GM19468 (cell line): ENCODE results near the gene CBARP.

Source experiments
- ATAC-seq: cut with Tn5 transposase; IDR thresholded peaks from one replicate; pipeline ENCODE4 v1.9.1; 2021; ENCODE audit warnings: mild to moderate bottlenecking, moderate library complexity, moderate number of reproducible peaks; ENCODE audit not compliant: unreplicated experiment; ENCODE audit errors: extremely low read depth

CBARP gene

GRCh38 chr19:1229924-1230782 lies 7.7 kb downstream of the CBARP start:
- ATAC-seq = no peak

GRCh38 chr19:1229056-1229923 lies 8.5 kb downstream of the CBARP start:
- no peak for ATAC-seq

- ATAC-seq = no peak
Observed at GRCh38 chr19:1228161-1228957, 9.4 kb downstream of the CBARP start.

DNA sequence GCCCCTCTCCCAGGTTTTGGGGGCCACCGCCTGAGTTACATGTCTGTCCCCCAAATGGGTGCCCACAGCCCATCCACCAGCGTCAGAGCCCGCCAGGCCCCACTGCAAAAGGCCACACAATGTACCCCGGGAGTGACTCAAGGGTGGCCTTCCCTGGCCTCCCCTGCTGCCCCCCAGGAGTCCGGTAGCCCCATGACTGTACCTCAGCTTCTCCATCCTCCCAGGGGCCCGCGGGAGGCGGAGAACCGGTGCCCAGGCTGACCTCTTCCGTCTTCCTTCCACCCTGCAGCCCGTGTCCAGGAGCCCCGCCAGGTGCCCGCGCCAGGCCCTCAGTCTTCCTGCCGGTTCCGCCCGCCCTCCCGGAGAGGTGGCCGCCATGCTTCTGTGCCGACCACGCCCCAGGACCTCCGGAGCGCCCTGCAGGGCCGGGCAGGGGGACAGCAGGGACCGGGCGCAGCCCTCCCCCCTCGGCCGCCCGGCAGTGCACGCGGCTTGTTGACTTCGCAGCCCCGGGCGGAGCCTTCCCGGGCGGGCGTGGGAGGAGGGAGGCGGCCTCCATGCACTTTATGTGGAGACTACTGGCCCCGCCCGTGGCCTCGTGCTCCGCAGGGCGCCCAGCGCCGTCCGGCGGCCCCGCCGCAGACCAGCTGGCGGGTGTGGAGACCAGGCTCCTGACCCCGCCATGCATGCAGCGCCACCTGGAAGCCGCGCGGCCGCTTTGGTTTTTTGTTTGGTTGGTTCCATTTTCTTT lies 10.3 kb downstream of the CBARP start:
- ATAC-seq = no peak

DNA sequence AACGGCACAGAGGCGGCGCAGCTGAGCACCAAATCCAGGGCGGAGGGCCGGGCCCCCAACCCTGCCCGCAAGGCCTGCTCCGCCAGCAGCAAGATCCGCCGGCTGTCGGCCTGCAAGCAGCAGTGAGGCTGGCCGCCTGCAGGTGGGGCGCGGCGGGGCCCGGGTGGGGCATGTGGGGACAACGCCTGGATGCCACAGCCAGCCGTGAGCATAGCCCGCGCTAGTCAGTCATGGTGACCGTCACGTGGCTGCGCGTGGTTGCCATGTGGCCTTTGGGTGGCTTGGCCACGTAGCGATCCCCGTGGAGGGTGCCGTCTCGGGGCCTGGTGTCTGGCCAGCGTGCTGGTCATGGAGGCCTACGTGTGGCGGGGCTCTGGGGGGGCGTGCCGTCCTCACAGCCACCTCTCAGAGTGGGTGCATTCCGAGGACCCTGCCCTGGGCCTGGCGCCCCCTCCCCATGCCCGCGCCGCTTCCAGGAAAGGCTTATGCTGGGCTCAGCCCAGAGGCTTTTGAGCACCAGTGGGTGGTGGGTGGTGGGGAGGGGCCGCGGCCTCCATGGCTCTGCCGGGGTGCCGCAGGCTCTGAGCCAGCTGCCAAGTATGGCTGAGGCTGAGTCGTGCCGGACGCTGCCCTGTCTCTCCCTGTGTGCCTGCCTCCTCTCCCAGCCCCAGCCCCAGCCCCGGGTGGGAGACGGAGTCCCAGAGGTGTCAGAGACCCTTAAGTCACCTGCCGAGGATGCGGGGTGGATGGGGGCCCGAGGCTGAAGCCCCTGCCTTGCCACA lies 11.1 kb downstream of the CBARP start:
- ATAC-seq = no peak

GRCh38 chr19:1226227-1226518 lies 11.6 kb downstream of the CBARP start:
- no peak for ATAC-seq

- ATAC-seq = no peak
Observed at GRCh38 chr19:1225440-1226226, 12.2 kb downstream of the CBARP start.

DNA sequence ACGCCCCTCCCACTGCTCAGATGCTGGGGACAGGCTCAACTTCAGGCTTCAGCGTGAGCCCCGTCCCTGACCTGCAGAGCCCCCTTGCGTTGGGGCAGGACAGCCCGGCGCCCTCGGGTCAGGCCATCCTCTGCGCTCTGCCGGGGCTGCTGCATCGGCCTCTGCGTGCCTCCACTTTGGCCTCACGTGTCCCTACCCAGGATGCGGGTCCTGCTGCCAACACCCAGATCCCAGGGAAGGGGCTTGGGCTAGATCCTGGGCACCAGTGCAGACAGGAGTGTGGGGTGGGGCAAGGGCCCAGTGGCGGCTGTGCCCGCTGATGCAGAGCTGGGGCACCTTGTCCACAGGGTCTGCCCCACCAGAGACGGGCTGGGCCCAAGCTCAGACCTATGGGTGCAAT lies 13.0 kb downstream of the CBARP start:
- no peak for ATAC-seq

GRCh38 chr19:1224047-1224825 lies 13.6 kb downstream of the CBARP start:
- no peak for ATAC-seq

DNA sequence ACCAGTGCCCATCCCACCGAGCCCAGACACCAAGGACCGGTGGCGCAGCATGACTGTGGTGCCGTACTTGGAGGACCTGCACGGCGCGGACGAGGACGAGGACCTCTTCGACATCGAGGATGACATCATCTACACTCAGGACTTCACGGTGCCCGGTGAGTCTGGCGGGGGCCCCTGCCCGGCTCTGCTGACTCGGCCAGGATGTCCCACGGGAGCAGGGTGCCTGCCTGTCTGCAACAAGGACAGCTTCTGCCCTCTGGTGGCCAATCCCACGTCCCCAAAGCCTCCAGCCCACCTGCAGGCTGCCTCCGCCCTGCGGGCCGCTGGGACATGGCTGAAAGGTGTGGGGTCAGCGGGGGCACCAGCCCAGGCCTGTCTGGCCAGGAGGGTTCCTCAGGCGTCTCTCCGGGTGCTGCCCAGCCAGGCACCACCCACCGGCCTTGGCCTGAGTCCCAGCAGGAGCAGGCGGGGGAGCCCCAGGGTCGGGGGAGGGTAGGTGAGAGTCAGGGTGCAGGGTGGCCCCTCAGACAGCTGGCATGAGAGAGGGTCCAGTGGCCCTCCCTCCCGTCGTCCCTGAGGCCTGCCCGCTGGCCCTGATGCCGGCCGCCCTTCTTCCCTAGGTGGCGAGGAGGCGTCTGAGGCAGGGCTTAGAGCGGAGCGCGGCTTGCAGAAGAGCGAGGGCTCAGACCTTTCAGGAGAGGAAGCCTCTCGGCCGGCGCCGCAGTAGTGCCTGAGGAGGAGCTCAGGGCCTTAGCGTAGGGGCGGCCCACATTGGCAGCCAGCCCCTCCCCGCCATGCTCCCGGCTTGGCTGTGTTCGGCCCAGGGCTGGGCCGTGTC lies 14.6 kb downstream of the CBARP start:
- ATAC-seq = no peak

DNA sequence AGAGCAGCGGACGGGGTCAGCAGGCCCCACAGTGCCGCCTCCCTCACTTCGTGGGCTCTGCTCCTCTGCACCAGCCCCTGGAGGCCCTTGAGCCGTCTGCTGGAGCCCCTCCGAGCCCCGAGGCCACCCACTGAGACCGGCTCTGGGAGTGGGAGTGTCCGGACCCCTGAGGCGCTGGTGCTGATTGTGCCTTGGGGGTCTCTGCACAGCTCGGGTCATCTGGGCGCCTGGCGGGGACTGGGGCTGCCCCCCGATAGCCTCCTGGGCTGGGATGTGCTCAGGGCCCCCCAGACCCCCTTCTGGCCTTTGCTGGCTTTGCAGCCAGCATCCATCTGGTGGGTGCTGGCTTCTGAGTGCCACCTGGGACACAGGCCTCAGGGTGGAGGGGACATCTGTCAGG lies 15.4 kb downstream of the CBARP start:
- no peak for ATAC-seq

- ATAC-seq = no peak
Observed at GRCh38 chr19:1221904-1222255, 15.9 kb downstream of the CBARP start.

DNA sequence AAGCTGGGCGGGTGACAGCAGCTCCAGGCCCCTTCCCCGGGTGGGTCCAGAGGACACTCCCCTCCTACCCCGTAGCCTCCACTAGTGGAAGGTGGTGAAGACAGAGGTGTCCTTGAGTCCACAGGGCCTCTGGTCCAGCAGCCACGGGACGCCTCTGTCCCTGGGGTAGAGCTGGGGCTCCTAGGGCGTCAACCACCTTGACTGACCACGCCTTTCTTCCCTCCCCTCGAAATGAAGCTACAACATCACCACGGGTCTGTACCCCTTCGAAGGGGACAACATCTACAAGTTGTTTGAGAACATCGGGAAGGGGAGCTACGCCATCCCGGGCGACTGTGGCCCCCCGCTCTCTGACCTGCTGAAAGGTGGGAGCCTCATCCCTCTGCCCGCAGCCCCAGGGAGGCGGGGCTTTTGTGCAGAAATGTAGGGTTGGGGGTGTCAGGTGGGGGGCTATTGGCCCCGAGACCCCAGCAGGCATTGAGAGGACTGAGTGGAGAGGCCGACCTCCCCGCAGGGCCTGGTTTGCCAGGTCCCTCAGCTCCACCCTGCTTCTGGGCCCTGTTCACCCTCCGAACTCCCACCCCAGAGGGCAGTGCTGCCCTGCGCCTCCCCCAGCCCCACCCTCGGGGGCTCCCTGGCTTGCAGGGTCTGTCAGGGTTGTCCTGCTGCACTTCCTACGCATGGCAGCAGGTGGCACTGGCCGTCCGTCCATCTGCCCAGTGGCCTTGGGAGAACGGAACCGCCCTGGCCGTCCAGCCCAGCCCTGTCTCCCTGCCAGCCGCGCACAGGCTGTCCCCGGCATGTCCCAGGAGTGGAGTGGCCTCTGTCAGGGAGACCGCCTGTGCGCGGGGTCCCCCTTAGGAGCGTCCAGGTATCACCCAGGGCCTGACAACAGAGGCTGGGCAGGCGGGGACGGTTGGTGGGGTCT lies 16.6 kb downstream of the CBARP start:
- no peak for ATAC-seq

- no peak for ATAC-seq
Observed at GRCh38 chr19:1220477-1220930, 17.3 kb downstream of the CBARP start.

DNA sequence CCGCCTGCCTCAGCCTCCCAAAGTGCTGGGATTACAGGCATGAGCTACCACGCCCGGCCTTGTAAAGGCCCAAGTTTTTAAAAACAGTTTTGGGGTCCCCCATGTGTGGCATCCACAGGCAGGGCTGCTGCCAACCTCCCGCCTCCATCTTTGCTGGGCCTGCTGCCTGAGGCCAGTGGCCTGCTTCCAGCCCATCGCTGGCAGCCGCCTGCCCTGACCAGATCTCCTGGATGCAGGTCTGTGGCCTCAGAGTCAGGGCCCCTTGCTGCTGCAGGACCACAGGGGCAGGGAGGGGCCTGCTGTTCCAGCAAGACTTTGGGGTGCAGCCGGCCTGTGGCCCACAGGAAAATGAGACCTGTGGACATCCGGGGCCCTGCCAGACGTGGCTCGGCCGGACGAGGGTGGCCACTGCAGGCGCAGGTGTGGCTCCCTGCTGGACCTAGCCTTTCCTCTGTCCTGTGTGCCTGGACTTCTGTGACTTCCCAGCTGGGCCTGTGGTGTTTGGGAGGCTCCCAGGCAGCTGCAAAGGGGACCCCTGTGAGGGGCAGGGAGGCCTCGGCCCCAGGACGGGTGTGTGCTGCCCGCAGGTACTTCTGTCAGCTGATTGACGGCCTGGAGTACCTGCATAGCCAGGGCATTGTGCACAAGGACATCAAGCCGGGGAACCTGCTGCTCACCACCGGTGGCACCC lies 17.9 kb downstream of the CBARP start:
- no peak for ATAC-seq
